Measurements from ENCODE around the gene HAUS7. TPM values are rescaled to one million over a fixed set of nuclear protein-coding genes. Genes with fewer than 3 reads are reported as not detected.

Gene HAUS7
- total and polyA plus RNA-seq, 8 donors = 1.8 to 75.3 (median 14.7) TPM

- no peak for DNase-seq
- 78 to 88% (median 83%) methylated on average over 7 to 8 of the region's 8 CpGs for WGBS, 5 donors
- H3K4me3 ChIP-seq = no peak overlapping the region
- H3K9me3 ChIP-seq = peaks cover 0 to 25% (median 11%) of the 10 kb centered on the region in 4 donors
- H3K4me1 ChIP-seq = no peaks in the 10 kb centered on the region
- H3K36me3 ChIP-seq = no peaks in the 10 kb centered on the region
- TF ChIP-seq CTCF (IDR thresholded peaks at IDR 0.05) (no peak), EP300 (IDR thresholded peaks at IDR 0.05) (no peak), POLR2A (IDR thresholded peaks at IDR 0.05) (no peak), POLR2AphosphoS5 (IDR thresholded peaks at IDR 0.05) (no peak)
- H3K27ac ChIP-seq = no peak overlapping the region
- intact Hi-C loops (cut with DNase I; ENCODE audit: low total_unique reads) = no loop called here
- H3K27me3 ChIP-seq = peaks cover 0 to 19% (median 0%) of the 10 kb centered on the region in 3 donors
These were observed 35.6 kb downstream of the HAUS7 start for GRCh38 chrX:153434801-153435200.

- Histone ChIP-seq H3K27me3 (peaks cover 0 to 19% (median 0%) of the 10 kb centered on the region in 3 donors), H3K27ac (no peak overlapping the region), H3K4me3 (no peak overlapping the region), H3K36me3 (no peaks in the 10 kb centered on the region), H3K4me1 (no peaks in the 10 kb centered on the region), H3K9me3 (peaks cover 0 to 20% (median 7%) of the 10 kb centered on the region in 4 donors)
- no peak for DNase-seq
- no peak for TF ChIP-seq CTCF (IDR thresholded peaks at IDR 0.05)
- intact Hi-C loops (cut with DNase I; ENCODE audit: low total_unique reads) = no loop called here
- WGBS, 5 donors = 86 to 92% (median 91%) methylated on average over 4 to 17 of the region's 17 CpGs
These were observed 36.5 kb downstream of the HAUS7 start for GRCh38 chrX:153433781-153434285.

GRCh38 chrX:153433161-153433680 lies 37.2 kb downstream of the HAUS7 start:
- Histone ChIP-seq H3K9me3 (peaks cover 0 to 24% (median 8%) of the 10 kb centered on the region in 4 donors), H3K27me3 (peaks cover 0 to 19% (median 0%) of the 10 kb centered on the region in 3 donors), H3K4me3 (no peak overlapping the region), H3K36me3 (no peaks in the 10 kb centered on the region), H3K4me1 (no peaks in the 10 kb centered on the region), H3K27ac (no peak overlapping the region)
- 52 to 72% (median 65%) methylated on average over 8 to 12 of the region's 12 CpGs for WGBS, 5 donors
- intact Hi-C loops (cut with DNase I; ENCODE audit: low total_unique reads) = no loop called here
- no peak for DNase-seq
- TF ChIP-seq POLR2A (IDR thresholded peaks at IDR 0.05) (no peak), CTCF (IDR thresholded peaks at IDR 0.05) (no peak), EP300 (IDR thresholded peaks at IDR 0.05) (no peak), POLR2AphosphoS5 (IDR thresholded peaks at IDR 0.05) (no peak)

GRCh38 chrX:153430796-153431195 lies 39.6 kb downstream of the HAUS7 start:
- WGBS, 5 donors = 82 to 100% (median 88%) methylated on average over 5 to 6 of the region's 6 CpGs
- intact Hi-C loops (cut with DNase I; ENCODE audit: low total_unique reads) = no loop called here
- Histone ChIP-seq H3K4me3 (no peak overlapping the region), H3K27me3 (peaks cover 0 to 14% (median 0%) of the 10 kb centered on the region in 3 donors), H3K36me3 (no peaks in the 10 kb centered on the region), H3K9me3 (peaks cover 0 to 32% (median 11%) of the 10 kb centered on the region in 4 donors), H3K27ac (no peak overlapping the region), H3K4me1 (no peaks in the 10 kb centered on the region)
- TF ChIP-seq POLR2AphosphoS5 (IDR thresholded peaks at IDR 0.05) (no peak), CTCF (IDR thresholded peaks at IDR 0.05) (no peak), EP300 (IDR thresholded peaks at IDR 0.05) (no peak), POLR2A (IDR thresholded peaks at IDR 0.05) (no peak)
- no peak for DNase-seq

Measured in stomach (tissue), 9 donors.